Endothelial cell (in vitro differentiated cells): Measurements from ENCODE around the gene CHAF1A. TPM values are rescaled to one million over a fixed set of nuclear protein-coding genes. Genes with fewer than 3 reads are reported as not detected.

Source experiments
- DNase-seq: peaks from one replicate; pipeline ENCODE4 v3.0.0; 2021; ENCODE audit warnings: low spot score
- H3K27ac Mint-ChIP-seq: one replicate; pipeline ENCODE4 v1.8.0; 2021; ENCODE audit warnings: mixed read lengths, inconsistent platforms; ENCODE audit not compliant: unreplicated experiment
- H3K27me3 Mint-ChIP-seq: one replicate; pipeline ENCODE4 v1.8.0; 2021; ENCODE audit warnings: mild to moderate bottlenecking, moderate library complexity, mixed read lengths, inconsistent platforms; ENCODE audit not compliant: unreplicated experiment
- H3K36me3 Mint-ChIP-seq: one replicate; pipeline ENCODE4 v1.8.0; 2021; ENCODE audit warnings: mild to moderate bottlenecking, low read depth, mixed read lengths, inconsistent platforms; ENCODE audit not compliant: unreplicated experiment
- H3K4me1 Mint-ChIP-seq: one replicate; pipeline ENCODE4 v1.8.0; 2021; ENCODE audit warnings: mild to moderate bottlenecking, mixed read lengths, inconsistent platforms; ENCODE audit not compliant: unreplicated experiment
- H3K4me3 Mint-ChIP-seq: one replicate; pipeline ENCODE4 v1.8.0; 2021; ENCODE audit warnings: mild to moderate bottlenecking, mixed read lengths, inconsistent platforms; ENCODE audit not compliant: unreplicated experiment
- H3K9me3 Mint-ChIP-seq: one replicate; pipeline ENCODE4 v1.8.0; 2021; ENCODE audit warnings: mixed read lengths, inconsistent platforms; ENCODE audit not compliant: unreplicated experiment
- CTCF ChIP-seq: fragments of 200-600 bp; sonication (generic); IDR thresholded peaks from one replicate; pipeline ENCODE4 v1.5.0; 2021; ENCODE audit warnings: antibody characterized with exemption; ENCODE audit not compliant: unreplicated experiment
- total RNA-seq: library from RNA; stranded (reverse); fragmentation: NEBNext Ultra II Directional; extraction: Animal tissue kit (Norgen Biotek cat#: 25700); gene quantifications from one replicate; pipeline ENCODE4 v1.2.1, GENCODE V29; 2021; ENCODE audit not compliant: unreplicated experiment

CHAF1A gene
- total RNA-seq, 1 donor from 2014 or later, result 29.8 TPM

DNA sequence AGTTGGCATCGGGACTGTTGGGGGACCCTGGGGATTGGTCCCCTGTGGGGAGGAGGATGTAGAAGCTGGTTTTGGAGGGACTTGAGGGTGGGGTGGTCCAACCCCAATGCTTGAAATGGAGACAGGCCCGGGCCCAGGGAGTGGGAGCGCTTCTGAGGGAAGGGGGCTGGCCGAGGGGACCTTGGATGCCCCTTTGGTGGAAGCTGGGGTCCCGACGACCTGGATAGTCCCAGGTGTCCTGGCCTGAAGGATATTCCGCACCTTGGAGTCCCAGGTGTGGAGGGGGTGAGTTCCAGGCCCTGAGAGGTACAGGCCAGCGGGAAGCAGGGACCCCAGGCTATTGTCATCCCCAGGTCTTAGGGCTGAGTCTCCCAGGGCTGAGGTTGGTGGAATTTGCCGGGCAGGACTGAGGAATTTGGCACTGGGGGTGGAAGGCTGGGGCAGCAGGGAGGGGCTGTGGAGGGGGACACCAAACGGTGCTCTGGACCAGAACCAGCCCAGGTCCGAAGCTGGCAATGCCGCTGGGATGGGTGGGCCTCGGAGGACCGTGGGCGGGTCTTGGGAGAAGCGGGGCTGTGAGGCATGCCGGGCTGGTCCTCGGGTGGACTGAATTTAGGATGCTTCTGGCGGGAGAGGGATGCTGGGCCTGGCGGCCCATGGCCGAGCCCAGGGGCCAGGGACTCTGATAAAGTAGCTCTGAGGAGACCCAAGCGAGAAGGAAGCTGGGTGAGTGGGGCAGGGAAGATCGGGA is 71.5 kb downstream of the CHAF1A start:
- Mint-ChIP-seq H3K4me3 (peak overlapping the region; percentile 95), H3K4me1 (peaks cover 19% of the 10 kb centered on the region), H3K27me3 (peaks cover 4% of the 10 kb centered on the region), H3K27ac (peak overlapping the region; percentile 52), H3K9me3 (no peaks in the 10 kb centered on the region), H3K36me3 (peaks cover 4% of the 10 kb centered on the region)
- no peak for DNase-seq
- no peak for TF ChIP-seq CTCF

- Mint-ChIP-seq H3K9me3 (no peaks in the 10 kb centered on the region), H3K27me3 (peaks cover 4% of the 10 kb centered on the region), H3K36me3 (peaks cover 4% of the 10 kb centered on the region), H3K4me3 (peak overlapping the region; percentile 95), H3K27ac (peak overlapping the region; percentile 52), H3K4me1 (peaks cover 19% of the 10 kb centered on the region)
- TF ChIP-seq CTCF, result no peak
- DNase-seq, result peak; percentile 66
These were observed 72.1 kb downstream of the CHAF1A start for GRCh38 chr19:4474514-4475022.

- peak overlapping the region; percentile 44 for H3K4me3 Mint-ChIP-seq
- no peak for TF ChIP-seq CTCF
- no peak overlapping the region for H3K27ac Mint-ChIP-seq
- no peak for DNase-seq
- no peaks in the 10 kb centered on the region for H3K9me3 Mint-ChIP-seq
- peaks cover 16% of the 10 kb centered on the region for H3K4me1 Mint-ChIP-seq
- peaks cover 4% of the 10 kb centered on the region for H3K27me3 Mint-ChIP-seq
- H3K36me3 Mint-ChIP-seq, result peaks cover 4% of the 10 kb centered on the region
These were observed 74.8 kb downstream of the CHAF1A start for GRCh38 chr19:4477034-4477801.

- peaks cover 19% of the 10 kb centered on the region for H3K36me3 Mint-ChIP-seq
- TF ChIP-seq CTCF, result no peak
- DNase-seq, result no peak
- H3K27ac Mint-ChIP-seq, result no peak overlapping the region
- H3K9me3 Mint-ChIP-seq, result no peaks in the 10 kb centered on the region
- H3K27me3 Mint-ChIP-seq, result no peaks in the 10 kb centered on the region
- no peak overlapping the region for H3K4me3 Mint-ChIP-seq
- no peaks in the 10 kb centered on the region for H3K4me1 Mint-ChIP-seq
These were observed 80.4 kb downstream of the CHAF1A start for GRCh38 chr19:4482721-4483364.
